Measurements from ENCODE around the gene PPP1R8. TPM values are rescaled to one million over a fixed set of nuclear protein-coding genes. Genes with fewer than 3 reads are reported as not detected.

PPP1R8 gene
- total and polyA plus RNA-seq, 2 experiments from 2014 or later = 13.4 to 50.5 TPM

GRCh38 chr1:27795601-27796000 lies 35.0 kb upstream of the PPP1R8 start (continued):
- TF ChIP-seq JUNB (IDR thresholded peaks at IDR 0.05; ENCODE audit: unreplicated experiment) (no peak), NANOG (IDR thresholded peaks at IDR 0.05; ENCODE audit: borderline replicate concordance) (no peak), POLR2AphosphoS5 (IDR thresholded peaks at IDR 0.05; ENCODE audit: low read depth) (no peak)

GRCh38 chr1:27804791-27805190 lies 25.8 kb upstream of the PPP1R8 start:
- Histone ChIP-seq H3K27ac (ENCODE audit: low read depth) (no peak overlapping the region), H3K79me2 (replicated peaks; ENCODE audit: insufficient read depth) (no peaks in the 10 kb centered on the region), H3F3A (replicated peaks; ENCODE audit: low read depth) (no peaks in the 10 kb centered on the region), H3K9me2 (ENCODE audit: insufficient read depth) (no peaks in the 10 kb centered on the region), H3K4me1 (ENCODE audit: insufficient read depth) (peaks cover 6% of the 10 kb centered on the region), H2AFZ (no peak overlapping the region), H3K27me3 (ENCODE audit: insufficient read depth) (no peaks in the 10 kb centered on the region), H3K36me3 (ENCODE audit: insufficient read depth) (no peaks in the 10 kb centered on the region), H4K20me1 (replicated peaks; ENCODE audit: insufficient read depth) (no peaks in the 10 kb centered on the region), H3K4me3 (no peak overlapping the region), H3K4me2 (no peak overlapping the region)
- Mint-ChIP-seq H3K4me1 (peaks cover 15% of the 10 kb centered on the region), H3K4me3 (no peak overlapping the region), H3K27me3 (ENCODE audit: insufficient read depth, low read depth, poor library complexity) (no peaks in the 10 kb centered on the region), H3K36me3 (ENCODE audit: low read depth) (peaks cover 13% of the 10 kb centered on the region; the same call in 2 of the 3 replicates), H3K27ac (no peak overlapping the region), H3K9me3 (no peaks in the 10 kb centered on the region; the same call in 2 of the 3 replicates)
- no peak for TF ChIP-seq ETS1 (IDR thresholded peaks at IDR 0.05)
- no peak for TF ChIP-seq EZH2phosphoT487 (IDR thresholded peaks at IDR 0.05; ENCODE audit: unreplicated experiment)
- no peak for TF ChIP-seq ZNF331 (CRISPR knock-in tag; IDR thresholded peaks at IDR 0.05; ENCODE audit: low read depth)
- TF ChIP-seq STAT1 (IDR thresholded peaks at IDR 0.05; ENCODE audit: unreplicated experiment) = no peak
- TF ChIP-seq JUNB (IDR thresholded peaks at IDR 0.05; ENCODE audit: unreplicated experiment) = no peak
- TF ChIP-seq ZNF462 (CRISPR knock-in tag; IDR thresholded peaks at IDR 0.05) = no peak
- TF ChIP-seq CREB1 (CRISPR knock-in tag; IDR thresholded peaks at IDR 0.05; ENCODE audit: low read depth) = no peak
- no peak for TF ChIP-seq POLR2AphosphoS5 (IDR thresholded peaks at IDR 0.05; ENCODE audit: low read depth)
- TF ChIP-seq REST (IDR thresholded peaks at IDR 0.05; ENCODE audit: unreplicated experiment) = no peak
- TF ChIP-seq NANOG (IDR thresholded peaks at IDR 0.05; ENCODE audit: borderline replicate concordance) = no peak
- no peak for TF ChIP-seq ZNF114 (CRISPR knock-in tag; IDR thresholded peaks at IDR 0.05)
- no peak for ATAC-seq
- DNase-seq (ENCODE audit: low spot score) = no peak
